Endometrial microvascular endothelial cells (primary cell): ENCODE results near the gene SYNPO2. TPM values are rescaled to one million over a fixed set of nuclear protein-coding genes. Genes with fewer than 3 reads are reported as not detected.
"Not testable (repeated sequence)": the region's sequence is repeated elsewhere in the genome, so short reads cannot be mapped to it uniquely, and the experiment has no call there.

Experiments
- in situ Hi-C: cut with HindIII; loops from 2 replicates; pipeline ENCODE4 v1.10.0; 2017; ENCODE audit warnings: low sequenced_read_pairs, low pct_unique_long_range_greater_than_20kb; ENCODE audit errors: inconsistent ontology term
- total RNA-seq: library from RNA; depleted of rRNA; stranded (reverse); fragments of >200 nt; gene quantifications from one replicate; pipeline ENCODE4 v1.2.3, GENCODE V29; 2015; ENCODE audit errors: inconsistent ontology term

The SYNPO2 gene
- total RNA-seq, 1 donor from 2014 or later, result 0.19 TPM

DNA sequence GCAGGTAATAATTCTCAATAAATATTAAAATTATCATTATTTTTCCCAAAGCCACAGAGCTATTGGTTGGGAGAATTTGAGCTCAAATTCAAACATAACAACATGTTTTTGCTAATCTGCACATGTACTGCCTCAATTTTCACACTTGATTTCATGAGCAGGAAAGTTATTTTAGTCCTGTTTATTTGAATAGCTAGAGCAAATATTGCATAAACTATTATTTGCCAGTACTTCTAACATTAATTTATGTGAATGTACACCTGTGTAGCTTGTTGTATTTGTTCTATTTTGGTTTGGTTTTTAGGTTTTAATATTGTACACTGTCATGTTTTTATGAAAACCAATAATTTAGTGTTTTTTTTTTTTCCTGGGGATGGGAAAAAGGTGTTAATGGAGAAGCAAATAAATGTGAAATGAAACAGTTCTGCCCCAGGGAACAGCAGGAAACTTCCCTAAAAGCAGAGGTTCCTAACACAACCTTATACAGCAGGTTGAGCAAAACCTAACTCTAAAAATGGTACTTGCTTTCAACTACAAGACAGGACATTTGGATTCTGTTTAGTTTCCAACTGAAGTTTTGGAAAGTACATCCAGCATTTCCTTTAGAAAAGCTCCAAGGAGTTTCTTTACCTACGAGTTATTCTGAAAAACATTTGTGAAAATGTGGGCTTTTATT lies 99.4 kb downstream of the SYNPO2 start:
- in situ Hi-C loops, result no loop called here

DNA sequence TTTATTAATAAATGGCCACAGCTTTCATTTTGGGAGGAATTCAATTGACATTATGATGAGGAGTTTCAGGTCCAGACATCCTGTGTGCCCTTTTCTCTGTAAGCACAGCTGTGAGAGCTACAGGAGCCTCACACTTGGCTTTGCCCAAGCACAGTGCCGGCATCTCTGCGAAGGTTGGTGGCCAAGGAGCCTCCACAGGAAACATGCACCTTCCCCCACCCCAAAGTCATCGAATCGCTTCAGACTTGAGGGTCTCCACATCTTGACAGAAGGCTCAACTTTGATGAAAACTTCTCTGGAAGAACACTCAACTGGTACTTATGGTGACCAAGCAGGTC lies 100.0 kb downstream of the SYNPO2 start:
- in situ Hi-C loops, result no loop called here

DNA sequence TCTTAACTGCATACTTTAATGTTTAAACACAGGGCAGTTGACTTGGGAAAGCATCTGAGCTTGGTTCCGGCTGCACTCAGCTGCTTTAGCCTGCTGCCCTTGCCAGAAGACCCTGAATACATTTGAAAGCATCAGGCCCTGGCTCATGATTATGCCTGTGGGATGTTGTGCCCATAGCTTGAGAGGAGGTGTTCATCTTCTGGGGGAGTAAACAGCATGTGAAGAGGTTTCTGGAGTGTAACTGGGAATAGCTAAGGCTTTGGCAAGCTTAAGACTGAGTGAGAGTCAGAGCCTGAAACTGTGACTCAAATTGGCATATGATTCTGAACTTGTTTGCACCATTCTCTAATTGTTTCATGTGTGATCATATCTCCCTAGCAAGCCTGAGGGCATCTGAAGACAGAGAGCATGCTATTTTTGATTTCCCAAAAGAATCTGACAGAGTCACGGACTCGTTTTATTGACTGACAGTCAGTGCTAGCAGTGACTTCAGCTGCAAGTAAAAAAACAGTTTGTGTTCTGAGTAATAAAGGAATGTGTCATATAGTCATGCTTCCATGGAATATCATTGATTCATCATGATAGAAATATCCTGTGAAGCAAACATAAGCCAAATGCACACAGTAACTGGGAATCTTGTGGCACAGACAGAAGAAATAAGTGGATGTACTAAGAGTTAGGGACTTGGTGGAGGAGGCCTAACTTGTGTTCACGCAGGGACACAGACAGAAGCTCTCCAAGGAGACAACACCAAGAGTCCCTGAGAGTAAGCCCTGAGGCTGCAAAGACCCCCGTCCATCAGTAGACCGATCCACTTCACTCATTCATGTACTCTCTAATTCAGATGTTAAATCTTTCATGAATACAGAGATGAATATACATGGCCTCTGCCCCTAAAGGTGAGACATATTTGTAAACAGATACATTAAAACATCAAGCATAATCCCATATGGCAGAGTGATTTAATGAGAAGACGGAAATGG lies 100.7 kb downstream of the SYNPO2 start:
- in situ Hi-C loops, result no loop called here

DNA sequence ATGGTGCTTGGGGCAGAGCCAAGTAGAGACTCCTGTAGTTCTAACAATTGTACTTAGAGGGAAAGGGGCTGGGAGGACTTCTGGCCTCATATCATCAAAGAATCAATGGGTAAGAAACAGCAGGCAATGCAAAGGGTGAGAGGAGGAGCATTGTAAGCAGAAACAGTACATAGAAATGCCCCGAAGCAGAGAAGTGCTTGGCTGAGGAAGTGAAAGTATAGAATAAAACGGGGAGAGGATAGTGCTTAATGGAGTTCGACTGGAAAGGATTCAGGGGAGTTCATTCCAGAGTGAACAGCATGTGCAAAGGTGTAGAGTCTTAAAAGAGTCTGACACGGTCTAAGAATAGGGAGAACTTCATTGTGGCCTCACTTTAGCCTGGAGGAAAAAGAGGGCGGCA lies 103.0 kb downstream of the SYNPO2 start:
- in situ Hi-C loops, result no loop called here

DNA sequence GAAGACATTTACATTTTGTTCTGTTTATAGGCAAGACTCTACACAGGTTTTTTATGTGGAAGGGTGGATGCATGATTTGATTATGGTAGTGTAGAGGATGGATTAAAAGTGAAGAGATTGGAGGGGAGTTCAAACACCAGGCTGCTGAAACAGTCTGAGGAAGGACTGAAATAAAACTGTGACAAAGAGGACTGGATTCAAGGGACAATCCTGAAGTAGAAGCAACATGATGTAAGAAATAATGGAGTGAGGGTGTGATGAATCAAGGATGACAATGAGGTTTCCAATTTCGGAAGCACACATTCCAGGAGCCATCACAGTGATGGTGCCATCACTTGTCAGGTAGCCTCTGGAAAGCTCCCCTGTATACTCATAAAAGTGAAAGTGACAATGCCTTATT lies 103.5 kb downstream of the SYNPO2 start:
- in situ Hi-C loops, result no loop called here

DNA sequence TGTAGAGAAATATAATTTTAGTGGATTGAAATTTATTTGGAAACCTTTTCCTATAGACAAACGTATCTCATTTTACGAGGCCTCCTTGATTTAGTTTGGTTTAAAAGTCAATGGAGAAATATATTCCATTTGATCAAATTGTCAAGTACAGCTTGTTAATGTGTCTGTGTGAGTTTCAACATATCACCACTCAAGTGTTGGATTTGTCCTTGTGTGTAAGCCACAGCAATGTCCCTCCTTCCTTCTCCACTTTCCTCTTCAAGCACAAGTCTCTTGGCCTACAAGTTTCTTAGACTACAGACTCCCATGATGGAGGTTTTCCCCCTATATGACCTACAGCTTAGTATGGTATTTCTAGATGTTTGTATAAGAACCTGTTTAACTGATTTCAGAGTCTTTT lies 104.7 kb downstream of the SYNPO2 start:
- in situ Hi-C loops, result no loop called here

DNA sequence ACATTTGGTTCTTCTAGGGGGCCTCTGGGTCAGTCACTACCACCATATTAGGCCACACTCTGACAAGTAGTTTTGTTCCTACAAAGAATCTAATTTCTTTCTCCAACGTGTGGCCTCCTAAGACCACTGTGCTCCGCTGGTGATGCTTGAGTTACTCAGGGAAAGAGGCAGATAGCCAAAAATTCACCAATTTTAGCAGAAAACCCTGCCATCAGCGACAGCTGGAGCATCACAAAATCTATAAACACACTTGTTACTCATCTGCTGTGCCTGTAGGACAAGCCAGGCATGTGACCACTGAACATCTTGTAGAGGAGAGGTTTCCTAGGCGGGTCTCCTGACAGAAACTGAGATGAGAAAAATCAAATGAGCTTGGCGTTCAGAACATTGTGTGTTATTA lies 105.4 kb downstream of the SYNPO2 start:
- in situ Hi-C loops, result no loop called here

DNA sequence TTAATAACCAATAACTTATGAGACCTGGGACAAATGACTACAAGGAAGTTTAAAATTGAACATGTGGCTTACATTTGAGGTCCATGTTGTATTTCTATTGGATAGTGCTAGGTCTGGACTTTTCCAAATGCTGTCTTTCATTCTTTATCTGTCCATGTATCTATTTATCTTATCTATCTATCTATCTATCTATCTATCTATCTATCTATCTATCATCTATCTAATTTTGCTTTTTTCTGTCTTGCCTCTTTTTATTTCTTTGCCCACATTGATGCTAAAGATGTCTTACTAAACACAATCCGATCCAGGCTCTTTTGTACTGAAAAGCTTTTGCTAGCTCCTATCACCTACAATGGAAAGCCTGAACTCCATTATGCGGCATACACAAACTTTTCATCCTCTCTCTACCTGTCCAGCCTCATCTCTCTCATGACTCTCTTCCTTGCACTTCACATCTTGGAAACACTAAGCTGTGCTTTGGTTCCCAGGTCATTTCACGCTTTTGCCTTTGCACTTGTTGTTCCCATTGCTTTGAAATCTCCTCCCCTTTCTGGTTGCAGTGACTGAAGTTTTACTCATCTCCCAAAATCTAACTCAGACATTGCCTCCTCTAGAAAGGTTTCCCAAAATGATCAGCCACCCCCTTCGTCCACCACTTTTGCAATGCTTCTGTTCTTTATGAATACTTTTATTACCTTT lies 107.2 kb downstream of the SYNPO2 start:
- in situ Hi-C loops, result no loop called here

DNA sequence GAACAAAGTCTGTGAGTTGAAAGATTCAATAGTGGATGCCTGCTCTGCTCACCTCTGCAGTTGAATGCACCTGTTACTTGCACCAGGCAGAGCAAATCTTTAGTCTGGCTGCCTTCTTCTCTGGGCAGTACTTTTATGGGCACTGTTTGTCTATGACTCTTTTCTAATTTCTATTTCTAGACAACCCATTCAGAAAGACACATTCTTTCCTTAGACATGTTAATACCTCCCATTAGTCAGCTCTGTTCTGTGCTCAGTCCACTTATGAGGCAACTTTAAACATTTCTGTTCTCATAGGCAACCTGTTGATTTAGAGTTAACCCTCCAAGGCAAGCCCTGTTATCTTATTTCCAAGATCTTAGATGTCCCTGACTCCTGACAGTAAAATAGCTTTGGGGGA lies 108.9 kb downstream of the SYNPO2 start:
- in situ Hi-C loops, result no loop called here

DNA sequence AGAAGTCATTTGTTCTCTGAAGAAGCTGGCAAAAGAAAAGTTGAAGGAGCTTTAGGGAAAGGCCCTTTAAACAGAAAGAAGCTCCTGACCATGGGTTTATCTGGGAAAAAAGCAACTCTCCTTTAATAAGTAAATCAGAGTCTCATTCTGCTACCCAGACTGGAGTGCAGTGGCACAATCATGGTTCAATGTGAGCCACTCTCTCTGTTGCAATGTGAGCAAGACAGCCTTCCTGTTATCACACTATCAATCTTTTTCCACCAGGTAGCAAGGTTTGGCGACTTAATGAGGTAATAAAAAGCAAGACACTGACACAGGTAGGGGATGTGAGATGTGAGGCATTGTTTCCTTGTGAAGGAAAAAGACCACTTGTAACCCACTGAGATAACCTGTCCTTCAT lies 111.3 kb downstream of the SYNPO2 start:
- in situ Hi-C loops, result no loop called here

DNA sequence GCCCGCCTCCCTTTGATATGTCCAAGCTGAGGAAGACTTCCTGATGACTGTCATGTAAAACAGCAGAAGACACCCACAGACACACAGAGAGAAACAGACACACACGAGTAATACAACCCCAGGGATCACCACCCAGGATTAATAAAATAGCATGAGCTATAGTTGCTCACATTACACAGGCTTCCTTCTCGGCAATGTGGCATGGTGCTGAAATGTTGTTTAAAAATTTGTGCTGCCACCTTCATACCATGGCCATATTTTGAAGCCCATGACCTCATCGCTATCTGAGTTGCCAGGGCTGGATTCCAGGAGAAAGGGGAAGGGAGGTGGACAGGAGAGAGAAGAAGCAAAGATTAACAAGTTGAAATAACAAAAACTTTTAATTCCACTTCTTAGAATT lies 111.7 kb downstream of the SYNPO2 start:
- in situ Hi-C loops, result no loop called here

DNA sequence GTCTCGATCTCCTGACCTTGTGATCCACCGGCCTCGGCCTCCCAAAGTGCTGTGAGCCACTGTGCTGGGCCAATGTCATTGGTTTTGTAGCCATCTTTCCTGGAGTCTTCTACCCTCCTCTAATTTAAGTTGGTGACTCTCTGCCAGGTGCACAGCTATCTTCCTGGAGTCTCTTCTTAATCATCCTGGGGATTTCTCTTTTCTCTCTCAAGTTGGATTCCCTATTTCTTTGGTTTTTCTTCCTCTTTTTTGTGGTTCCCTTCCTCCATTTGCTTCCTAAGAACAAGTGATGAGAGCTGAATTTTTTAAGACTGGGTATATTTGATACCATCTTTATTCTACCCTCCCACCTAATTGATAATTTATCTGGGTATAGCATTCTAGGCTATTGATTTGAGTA lies 113.8 kb downstream of the SYNPO2 start:
- in situ Hi-C loops, result no loop called here

DNA sequence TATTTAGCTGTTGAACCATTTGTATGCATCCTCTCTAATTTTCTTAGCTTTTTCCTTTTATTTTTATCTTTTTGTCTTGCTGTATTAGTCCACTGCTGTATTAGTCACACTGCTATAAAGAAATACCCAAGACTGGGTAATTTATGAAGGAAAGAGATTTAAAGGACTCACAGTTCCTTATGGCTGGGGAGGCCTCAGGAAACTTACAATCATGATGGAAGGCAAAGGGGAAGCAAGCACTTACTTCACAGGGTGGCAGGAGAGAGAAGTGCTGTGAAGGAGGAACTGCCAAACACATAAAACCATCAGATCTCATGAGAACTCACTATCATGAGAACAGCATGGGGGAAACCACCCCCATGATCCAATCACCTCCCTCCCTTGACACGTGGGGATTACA lies 114.3 kb downstream of the SYNPO2 start:
- in situ Hi-C loops, result not testable (repeated sequence)

DNA sequence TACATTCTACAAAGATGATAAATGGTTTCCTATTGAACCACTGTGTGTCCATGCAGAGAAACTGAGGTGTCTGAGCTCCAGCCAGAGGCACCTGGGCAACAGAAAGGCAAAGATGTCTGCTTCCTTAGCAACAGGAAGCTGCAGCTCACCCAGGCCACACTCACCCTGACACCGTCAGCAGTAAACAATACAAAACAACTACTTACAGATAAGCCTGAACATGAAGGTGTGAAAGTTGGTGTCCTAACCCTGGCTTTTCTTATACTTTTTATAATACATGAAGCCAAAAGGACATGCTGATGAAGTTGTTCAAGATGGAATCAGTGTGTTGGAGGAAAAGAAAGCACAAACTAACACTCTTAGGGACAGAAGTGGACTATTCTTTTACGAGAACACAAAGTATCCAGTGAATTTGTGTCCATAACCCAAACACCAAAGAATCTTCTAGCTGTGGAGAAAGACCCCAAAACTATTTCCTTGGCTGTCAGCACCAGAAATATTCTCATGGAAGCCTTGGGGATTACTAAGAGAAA lies 117.3 kb downstream of the SYNPO2 start:
- in situ Hi-C loops, result no loop called here

DNA sequence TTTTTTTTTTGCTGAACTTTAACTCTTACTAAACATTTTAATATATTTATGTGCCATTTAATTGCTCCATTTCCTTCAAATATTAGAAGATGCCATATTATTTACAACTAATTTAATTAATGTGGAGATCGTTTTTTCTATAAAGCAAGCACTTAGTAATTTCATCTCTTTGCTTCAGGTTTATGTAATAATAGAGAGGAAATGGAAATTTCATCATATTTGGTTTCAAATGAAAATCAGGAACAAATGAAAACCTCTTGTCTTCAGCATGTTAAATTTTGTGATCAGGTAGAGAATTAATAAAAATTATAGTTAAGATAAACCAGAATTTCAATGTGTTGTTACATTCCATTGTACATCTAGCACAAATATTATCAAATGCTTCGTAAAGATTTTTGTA lies 120.1 kb downstream of the SYNPO2 start:
- in situ Hi-C loops, result no loop called here

DNA sequence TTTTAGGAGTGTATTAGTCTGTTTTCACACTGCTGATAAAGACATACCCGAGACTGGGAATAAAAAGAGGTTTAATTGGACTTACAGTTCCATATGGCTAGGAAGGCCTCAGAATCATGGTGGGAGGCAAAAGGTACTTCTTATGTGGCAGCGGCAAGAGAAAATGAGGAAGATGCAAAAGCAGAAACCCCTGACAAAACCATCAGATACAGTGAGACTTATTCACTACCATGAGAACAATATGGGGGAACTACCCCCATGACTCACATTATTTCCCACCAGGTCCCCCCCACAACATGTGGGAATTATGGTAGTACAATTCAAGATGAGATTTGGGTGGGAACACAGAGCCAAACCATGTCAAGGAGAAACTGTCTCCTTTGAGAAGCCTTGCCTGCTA lies 121.6 kb downstream of the SYNPO2 start:
- in situ Hi-C loops, result not testable (repeated sequence)

DNA sequence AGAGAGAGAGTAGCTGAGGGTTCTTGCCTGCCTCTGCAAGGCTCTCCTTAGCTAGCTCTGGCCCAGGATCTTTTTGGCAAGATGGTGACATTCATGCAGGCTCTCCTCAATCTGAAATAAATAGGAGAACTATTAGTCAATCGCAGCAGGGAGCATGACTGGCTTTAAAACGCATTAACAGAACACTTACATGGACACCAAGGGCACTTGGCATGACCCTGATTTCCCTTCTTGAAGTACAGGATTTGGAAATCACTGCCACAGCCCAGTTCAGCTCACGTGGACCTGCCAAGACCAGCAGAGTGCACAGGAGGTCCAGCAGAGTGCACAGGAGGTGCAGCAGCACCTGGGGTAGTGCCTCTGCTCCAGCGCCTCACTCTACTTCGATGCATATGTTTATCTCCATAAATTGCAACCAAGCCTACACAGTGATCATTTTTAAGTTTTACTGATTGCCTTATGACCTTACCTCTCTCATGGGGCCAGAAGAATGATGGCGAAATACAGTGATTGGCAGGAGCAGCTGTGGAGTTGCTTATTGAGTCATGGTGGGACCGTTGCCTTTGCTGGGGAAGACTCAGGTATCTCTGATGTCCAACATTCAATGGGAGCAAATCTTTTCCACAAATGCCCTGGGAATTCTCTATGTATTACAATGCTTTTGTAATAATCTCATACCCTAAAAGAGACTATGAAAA lies 122.4 kb downstream of the SYNPO2 start:
- in situ Hi-C loops, result no loop called here

DNA sequence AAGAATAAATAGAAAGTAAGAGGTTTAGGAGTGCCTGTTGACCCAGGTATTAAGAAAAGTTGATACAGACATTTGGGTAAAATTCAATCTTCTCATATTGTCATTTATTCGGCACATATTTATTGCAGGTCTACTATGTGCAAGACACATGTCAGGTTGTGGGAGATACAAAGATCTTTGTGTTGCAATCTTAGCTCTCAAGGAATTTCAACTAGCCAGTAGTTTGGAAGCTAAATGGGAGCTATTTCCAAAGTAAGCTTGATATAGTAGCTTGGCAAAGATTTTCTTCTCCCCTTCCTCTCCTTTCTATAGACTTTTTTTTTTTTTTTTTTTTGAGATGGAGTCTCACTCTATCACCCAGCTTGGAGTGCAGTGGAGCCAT lies 122.9 kb downstream of the SYNPO2 start:
- in situ Hi-C loops, result no loop called here

DNA sequence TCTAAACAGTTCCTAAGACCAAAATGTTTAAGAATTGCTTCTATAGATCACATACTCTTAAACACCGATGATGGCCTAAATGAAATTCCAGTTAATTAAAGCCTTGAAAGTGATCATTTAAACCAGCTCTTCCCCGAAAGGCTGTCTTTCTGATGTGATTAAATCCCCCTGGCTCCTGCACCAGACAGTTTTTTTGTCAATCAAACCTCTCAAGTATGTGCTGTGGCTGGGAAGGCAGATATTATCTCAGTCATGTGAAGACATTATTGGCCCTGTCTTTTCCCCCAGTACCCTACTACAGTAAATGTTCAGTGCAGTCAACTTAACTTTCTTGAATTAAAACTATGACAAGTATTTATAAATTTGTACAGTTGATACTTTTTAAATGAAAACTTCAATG lies 126.0 kb downstream of the SYNPO2 start:
- in situ Hi-C loops, result no loop called here
